GM10266 (cell line): ENCODE results near the gene PLEKHH1.

Source experiments
- DNase-seq: peaks from one replicate; pipeline ENCODE4 v3.0.0; 2012; ENCODE audit errors: extremely low spot score
- CTCF ChIP-seq: IDR thresholded peaks from 2 replicates; pipeline ENCODE4 v1.5.1; 2012; ENCODE audit warnings: mild to moderate bottlenecking, low read depth; ENCODE audit not compliant: control insufficient read depth, insufficient read depth; ENCODE audit errors: missing control alignments

The PLEKHH1 gene

GRCh38 chr14:67524634-67524963, 8.5 kb upstream of the PLEKHH1 start:
- TF ChIP-seq CTCF = no peak

GRCh38 chr14:67525389-67525788, 7.7 kb upstream of the PLEKHH1 start:
- DNase-seq = no peak
- no peak for TF ChIP-seq CTCF

More at GRCh38 chr14:67524634-67524963, 8.5 kb upstream of the PLEKHH1 start:
- DNase-seq = no peak

- no peak for TF ChIP-seq CTCF
Observed at GRCh38 chr14:67526181-67526580, 6.9 kb upstream of the PLEKHH1 start.

GRCh38 chr14:67526676-67527459, 6.2 kb upstream of the PLEKHH1 start:
- peak; percentile 59 for TF ChIP-seq CTCF
- peak; percentile 66 for DNase-seq

More at GRCh38 chr14:67526181-67526580, 6.9 kb upstream of the PLEKHH1 start:
- no peak for DNase-seq

GRCh38 chr14:67527756-67528155, 5.3 kb upstream of the PLEKHH1 start:
- TF ChIP-seq CTCF = no peak
- no peak for DNase-seq

GRCh38 chr14:67528276-67528675, 4.8 kb upstream of the PLEKHH1 start:
- no peak for TF ChIP-seq CTCF
- DNase-seq = no peak
